Erythroblast (primary cell): ENCODE measurements around the gene THRB.

Source experiments
- GATA1 ChIP-seq: IDR thresholded peaks from 2 replicates; pipeline ENCODE4 v1.6.1; 2011; ENCODE audit warnings: low read depth, mild to moderate bottlenecking, control low read depth, low read length, moderate library complexity
- POLR2A ChIP-seq: IDR thresholded peaks from 2 replicates; pipeline ENCODE4 v1.6.1; 2011; ENCODE audit warnings: mild to moderate bottlenecking, low read length

GRCh38 chr3:24224666-24225384 lies 269.8 kb downstream of the THRB start:
- TF ChIP-seq POLR2A (no peak), GATA1 (no peak)
